ENCODE data around the gene FCRLA.

The FCRLA gene

GRCh38 chr1:161743231-161743630 is 36.2 kb downstream of the FCRLA start:
- H3K9ac ChIP-seq: no peak overlapping the region
- no peaks in the 10 kb centered on the region for H3K9me3 ChIP-seq (ENCODE audit: control insufficient read depth, low read length)
- no peak overlapping the region for H2AFZ ChIP-seq
- no peak overlapping the region for H3K4me2 ChIP-seq (ENCODE audit: low read length)
- H3K79me2 ChIP-seq: no peaks in the 10 kb centered on the region
- no peak for TF ChIP-seq CTCF (IDR thresholded peaks at IDR 0.05)
- no peaks in the 10 kb centered on the region for H3K27me3 ChIP-seq (ENCODE audit: control insufficient read depth, insufficient read depth, low read length)
- no peaks in the 10 kb centered on the region for H3K36me3 ChIP-seq (ENCODE audit: control insufficient read depth, insufficient read depth, low read length)
- no peak overlapping the region for H3K4me3 ChIP-seq (ENCODE audit: low read depth, low read length)
- H3K4me1 ChIP-seq: no peaks in the 10 kb centered on the region
- H3K27ac ChIP-seq: no peak overlapping the region

- Histone ChIP-seq H3K79me2 (no peaks in the 10 kb centered on the region), H3K36me3 (ENCODE audit: control insufficient read depth, insufficient read depth, low read length) (no peaks in the 10 kb centered on the region), H3K4me1 (no peaks in the 10 kb centered on the region), H3K4me3 (ENCODE audit: low read depth, low read length) (no peak overlapping the region), H3K27ac (no peak overlapping the region), H2AFZ (no peak overlapping the region), H3K4me2 (ENCODE audit: low read length) (no peak overlapping the region), H3K9me3 (ENCODE audit: control insufficient read depth, low read length) (no peaks in the 10 kb centered on the region), H3K9ac (no peak overlapping the region), H3K27me3 (ENCODE audit: control insufficient read depth, insufficient read depth, low read length) (no peaks in the 10 kb centered on the region)
- TF ChIP-seq CTCF (IDR thresholded peaks at IDR 0.05): no peak
Measured at GRCh38 chr1:161747801-161748200, 40.8 kb downstream of the FCRLA start.

GRCh38 chr1:161749509-161750407 is 42.7 kb downstream of the FCRLA start, which contains the start of gene DUSP12:
Gene DUSP12, plus strand, starts transcription at chr1:161749786. Its CDS starts 16 bp downstream, at chr1:161749802.
- Histone ChIP-seq H3K36me3 (ENCODE audit: control insufficient read depth, insufficient read depth, low read length) (no peaks in the 10 kb centered on the region), H3K27ac (peak within 1 kb of the TSS; percentile 90), H3K27me3 (ENCODE audit: control insufficient read depth, insufficient read depth, low read length) (no peaks in the 10 kb centered on the region), H3K9me3 (ENCODE audit: control insufficient read depth, low read length) (no peaks in the 10 kb centered on the region), H3K4me3 (ENCODE audit: low read depth, low read length) (peak within 1 kb of the TSS; percentile 79), H3K4me2 (ENCODE audit: low read length) (peak within 1 kb of the TSS; percentile 80), H2AFZ (peak within 1 kb of the TSS; percentile 82), H3K4me1 (no peaks in the 10 kb centered on the region), H3K79me2 (no peaks in the 10 kb centered on the region), H3K9ac (peak within 1 kb of the TSS; percentile 5)
- no peak for TF ChIP-seq CTCF (IDR thresholded peaks at IDR 0.05)

GRCh38 chr1:161763522-161764098 is 56.6 kb downstream of the FCRLA start:
- Histone ChIP-seq H3K27ac (no peak overlapping the region), H3K27me3 (ENCODE audit: control insufficient read depth, insufficient read depth, low read length) (no peaks in the 10 kb centered on the region), H3K4me1 (peaks cover 3% of the 10 kb centered on the region), H3K36me3 (ENCODE audit: control insufficient read depth, insufficient read depth, low read length) (no peaks in the 10 kb centered on the region), H3K9me3 (ENCODE audit: control insufficient read depth, low read length) (no peaks in the 10 kb centered on the region), H3K79me2 (peaks cover 7% of the 10 kb centered on the region), H3K4me2 (ENCODE audit: low read length) (no peak overlapping the region), H3K4me3 (ENCODE audit: low read depth, low read length) (no peak overlapping the region), H2AFZ (no peak overlapping the region), H3K9ac (no peak overlapping the region)
- no peak for TF ChIP-seq CTCF (IDR thresholded peaks at IDR 0.05)
